Neutrophil (primary cell): Measurements from ENCODE around the gene ANKRD52.

Experiments used
- H3K27ac ChIP-seq: fragments of 200-600 bp; sonication (generic); 2 replicates; pipeline ENCODE4 v1.5.1; 2016; ENCODE audit warnings: mild to moderate bottlenecking, moderate library complexity
- H3K27me3 ChIP-seq: fragments of 200-600 bp; sonication (generic); 2 replicates; pipeline ENCODE4 v1.6.0; 2016; ENCODE audit warnings: mild to moderate bottlenecking
- H3K36me3 ChIP-seq: fragments of 200-600 bp; sonication (generic); 2 replicates; pipeline ENCODE4 v1.5.1; 2017
- H3K4me1 ChIP-seq, 2 experiments: fragments of 200-600 bp in 1 of 2; sonication (generic) in 1 of 2; 1 replicate in 1 of 2; 2 replicates in 1 of 2; pipeline versions ENCODE4 v1.5.1 to v1.6.1; 2013 to 2016; ENCODE audit warnings: low read depth in 1 of 2, low read length in 1 of 2, mild to moderate bottlenecking in 1 of 2, moderate library complexity in 1 of 2; ENCODE audit not compliant: control insufficient read depth in 1 of 2, insufficient read depth in 1 of 2
- H3K4me3 ChIP-seq, 2 experiments: fragments of 200-600 bp in 1 of 2; sonication (generic) in 1 of 2; 1 replicate in 1 of 2; 2 replicates in 1 of 2; pipeline ENCODE4 v1.5.1; 2013 to 2016; ENCODE audit warnings: low read depth in 1 of 2, low read length in 1 of 2, mild to moderate bottlenecking in 1 of 2, moderate library complexity in 1 of 2
- H3K9me3 ChIP-seq: fragments of 200-600 bp; sonication (generic); 2 replicates; pipeline ENCODE4 v1.5.1; 2016
- CTCF ChIP-seq: fragments of 200-600 bp; sonication (generic); IDR thresholded peaks from 2 replicates; pipeline ENCODE4 v1.5.1; 2016; ENCODE audit warnings: antibody characterized with exemption

ANKRD52 gene

GRCh38 chr12:56299853-56300643 is 41.9 kb upstream of the ANKRD52 start, which contains the start of gene CS:
Gene CS (minus strand): TSS chr12:56300330. CDS start chr12:56300201, 129 bp downstream.
- peak; percentile 26 for TF ChIP-seq CTCF
- Histone ChIP-seq H3K36me3 (no peaks in the 10 kb centered on the region), H3K9me3 (no peaks in the 10 kb centered on the region), H3K27ac (peak within 1 kb of the TSS; percentile 98), H3K27me3 (no peaks in the 10 kb centered on the region), H3K4me3 (peak within 1 kb of the TSS; percentile 89 to 99), H3K4me1 (peaks cover 53 to 54% of the 10 kb centered on the region in 2 experiments)

- TF ChIP-seq CTCF: no peak
These were observed 41.2 kb upstream of the ANKRD52 start for GRCh38 chr12:56299308-56299852.

GRCh38 chr12:56298828-56299227 is 40.6 kb upstream of the ANKRD52 start:
- H3K4me1 ChIP-seq: peaks cover 58 to 60% of the 10 kb centered on the region in 2 experiments

More at GRCh38 chr12:56299308-56299852, 41.2 kb upstream of the ANKRD52 start:
- Histone ChIP-seq H3K4me1 (peaks cover 54 to 57% of the 10 kb centered on the region in 2 experiments), H3K9me3 (no peaks in the 10 kb centered on the region), H3K27me3 (no peaks in the 10 kb centered on the region), H3K4me3 (peak overlapping the region; percentile 89 to 99), H3K36me3 (no peaks in the 10 kb centered on the region), H3K27ac (peak overlapping the region; percentile 98)

GRCh38 chr12:56297400-56297799 is 39.2 kb upstream of the ANKRD52 start:
- Histone ChIP-seq H3K9me3 (no peaks in the 10 kb centered on the region), H3K4me3 (no peak overlapping the region), H3K27me3 (no peaks in the 10 kb centered on the region), H3K27ac (peak overlapping the region; percentile 98), H3K4me1 (peaks cover 66 to 70% of the 10 kb centered on the region in 2 experiments), H3K36me3 (no peaks in the 10 kb centered on the region)
- TF ChIP-seq CTCF: no peak

More at GRCh38 chr12:56298828-56299227, 40.6 kb upstream of the ANKRD52 start:
- Histone ChIP-seq H3K27ac (peak overlapping the region; percentile 98), H3K27me3 (no peaks in the 10 kb centered on the region), H3K4me3 (peak overlapping the region; percentile 89 to 99), H3K36me3 (no peaks in the 10 kb centered on the region), H3K9me3 (no peaks in the 10 kb centered on the region)
- TF ChIP-seq CTCF: no peak

GRCh38 chr12:56296295-56296694 is 38.1 kb upstream of the ANKRD52 start:
- Histone ChIP-seq H3K36me3 (peaks cover 4% of the 10 kb centered on the region), H3K4me1 (peaks cover 66 to 72% of the 10 kb centered on the region in 2 experiments), H3K27me3 (no peaks in the 10 kb centered on the region), H3K27ac (peak overlapping the region; percentile 98), H3K9me3 (no peaks in the 10 kb centered on the region), H3K4me3 (peak overlapping the region in 1 of 2 experiments; percentile 6)
- no peak for TF ChIP-seq CTCF
